Brain microvascular endothelial cell (primary cell): ENCODE measurements around the gene CDH18.

Experiments used
- DNase-seq: peaks from one replicate; pipeline ENCODE4 v3.0.0-alpha.2; 2020
- H3K27ac ChIP-seq: fragments of 250-450 bp; sonication (Bioruptor Pico); 2 replicates; pipeline ENCODE4 v1.5.1; 2020; ENCODE audit warnings: mild to moderate bottlenecking, moderate library complexity
- H3K27me3 ChIP-seq: fragments of 250-450 bp; sonication (Bioruptor Pico); replicated peaks from 2 replicates; pipeline ENCODE4 v1.5.1; 2020; ENCODE audit warnings: mild to moderate bottlenecking
- H3K36me3 ChIP-seq: fragments of 250-450 bp; sonication (Bioruptor Pico); replicated peaks from 2 replicates; pipeline ENCODE4 v1.5.1; 2020; ENCODE audit warnings: mild to moderate bottlenecking
- H3K4me3 ChIP-seq: 2 replicates; pipeline ENCODE4 v1.5.1; 2011; ENCODE audit warnings: low read depth, mild to moderate bottlenecking, control low read depth, low read length, moderate library complexity
- CTCF ChIP-seq: IDR thresholded peaks from 2 replicates; pipeline ENCODE4 v1.5.1; 2011; ENCODE audit warnings: low read depth, mild to moderate bottlenecking, moderate library complexity, low read length, control low read depth, inconsistent platforms; ENCODE audit errors: missing control alignments
- in situ Hi-C: cut with HindIII; loops from 2 replicates; pipeline ENCODE4 v1.10.0; 2017; ENCODE audit warnings: low sequenced_read_pairs, low pct_ligation_motif_present

CDH18 gene

GRCh38 chr5:19538607-19539006 is 449.4 kb downstream of the CDH18 start:
- Histone ChIP-seq H3K36me3 (no peaks in the 10 kb centered on the region), H3K27me3 (no peaks in the 10 kb centered on the region), H3K4me3 (no peak overlapping the region), H3K27ac (no peak overlapping the region)
- TF ChIP-seq CTCF = no peak
- no peak for DNase-seq
- in situ Hi-C loops = no loop called here

- TF ChIP-seq CTCF = no peak
- Histone ChIP-seq H3K36me3 (no peaks in the 10 kb centered on the region), H3K27ac (no peak overlapping the region), H3K4me3 (no peak overlapping the region), H3K27me3 (no peaks in the 10 kb centered on the region)
- in situ Hi-C loops = no loop called here
- no peak for DNase-seq
These were observed 451.6 kb downstream of the CDH18 start for GRCh38 chr5:19536387-19536786.

- Histone ChIP-seq H3K27me3 (no peaks in the 10 kb centered on the region), H3K4me3 (no peak overlapping the region), H3K27ac (no peak overlapping the region), H3K36me3 (no peaks in the 10 kb centered on the region)
- DNase-seq = no peak
- TF ChIP-seq CTCF = no peak
- in situ Hi-C loops = no loop called here
These were observed 453.2 kb downstream of the CDH18 start for GRCh38 chr5:19534751-19535150.

GRCh38 chr5:19532936-19533335 is 455.1 kb downstream of the CDH18 start:
- in situ Hi-C loops = no loop called here
- no peak overlapping the region for H3K27ac ChIP-seq
- no peaks in the 10 kb centered on the region for H3K27me3 ChIP-seq
- no peaks in the 10 kb centered on the region for H3K36me3 ChIP-seq
- TF ChIP-seq CTCF = no peak
- no peak for DNase-seq
- H3K4me3 ChIP-seq = no peak overlapping the region

- no peaks in the 10 kb centered on the region for H3K27me3 ChIP-seq
- H3K27ac ChIP-seq = no peak overlapping the region
- DNase-seq = no peak
- H3K4me3 ChIP-seq = no peak overlapping the region
- TF ChIP-seq CTCF = no peak
- no peaks in the 10 kb centered on the region for H3K36me3 ChIP-seq
- in situ Hi-C loops = no loop called here
These were observed 456.5 kb downstream of the CDH18 start for GRCh38 chr5:19531374-19531952.

- no peak for TF ChIP-seq CTCF
- no peaks in the 10 kb centered on the region for H3K27me3 ChIP-seq
- in situ Hi-C loops = no loop called here
- no peak overlapping the region for H3K27ac ChIP-seq
- no peaks in the 10 kb centered on the region for H3K36me3 ChIP-seq
- H3K4me3 ChIP-seq = no peak overlapping the region
- no peak for DNase-seq
These were observed 468.6 kb downstream of the CDH18 start for GRCh38 chr5:19519448-19519847.
